ENCODE results near the gene EIF3J.
"Not testable (repeated sequence)": the region's sequence is repeated elsewhere in the genome, so short reads cannot be mapped to it uniquely, and the experiment has no call there.

EIF3J gene

GRCh38 chr15:44529864-44530604, 6.9 kb upstream of the EIF3J start:
- no peak for TF ChIP-seq CTCF (IDR thresholded peaks at IDR 0.05; ENCODE audit: control insufficient read depth, insufficient read depth, low read depth, low read length, missing control alignments)
- DNase-seq (ENCODE audit: low read depth) = no peak
- H3K4me3 ChIP-seq (ENCODE audit: control insufficient read depth, low read depth, low read length) = no peak overlapping the region

- no peak for DNase-seq (ENCODE audit: low read depth)
- H3K4me3 ChIP-seq (ENCODE audit: control insufficient read depth, low read depth, low read length) = no peak overlapping the region
- no peak for TF ChIP-seq CTCF (IDR thresholded peaks at IDR 0.05; ENCODE audit: control insufficient read depth, insufficient read depth, low read depth, low read length, missing control alignments)
Measured at GRCh38 chr15:44530653-44531052, 6.3 kb upstream of the EIF3J start.

DNA sequence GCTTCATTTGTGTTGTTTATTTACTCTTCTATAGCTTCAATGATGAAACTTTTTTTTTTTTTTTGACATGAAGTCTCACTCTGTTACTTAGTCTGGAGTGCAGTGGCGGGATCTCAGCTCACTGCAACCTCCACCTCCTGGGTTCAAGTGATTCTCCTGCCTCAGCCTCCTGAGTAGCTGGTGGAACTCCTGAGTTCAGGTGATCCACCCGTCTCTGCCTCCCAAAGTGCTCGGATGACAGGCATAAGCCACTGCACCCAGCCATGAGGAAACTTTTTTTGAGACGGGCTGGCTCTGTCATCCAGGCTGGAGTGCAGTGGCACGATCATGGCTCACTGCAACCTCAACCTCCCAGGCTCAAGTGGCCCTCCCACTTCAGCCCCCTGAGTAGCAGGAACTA, 4.7 kb upstream of the EIF3J start:
- H3K4me3 ChIP-seq (ENCODE audit: control insufficient read depth, low read depth, low read length); DNase-seq (ENCODE audit: low read depth): not testable (repeated sequence)

- TF ChIP-seq CTCF (IDR thresholded peaks at IDR 0.05; ENCODE audit: control insufficient read depth, insufficient read depth, low read depth, low read length, missing control alignments) = no peak
- DNase-seq (ENCODE audit: low read depth) = no peak
Measured at GRCh38 chr15:44532689-44533088, 4.3 kb upstream of the EIF3J start.

DNA sequence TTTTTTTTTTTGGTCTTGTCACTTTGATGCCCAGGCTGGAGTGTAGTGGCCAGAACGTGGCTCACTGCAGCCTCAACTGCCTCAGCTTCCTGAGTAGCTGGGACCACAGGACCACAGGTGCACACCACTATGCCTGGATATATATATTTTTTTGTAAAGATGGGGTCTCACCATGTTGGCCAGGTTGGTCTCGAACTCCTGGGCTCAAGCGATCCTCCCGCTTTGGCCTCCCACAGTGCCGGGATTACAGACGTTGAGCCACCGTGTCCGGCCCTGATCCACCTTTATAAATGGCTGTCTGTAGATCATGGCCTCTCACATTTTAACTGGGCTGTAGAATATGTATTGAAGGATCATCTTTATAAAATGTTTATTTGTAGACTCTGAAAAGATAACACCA, 1.9 kb upstream of the EIF3J start:
- H3K4me3 ChIP-seq (ENCODE audit: control insufficient read depth, low read depth, low read length) = no peak overlapping the region
- TF ChIP-seq CTCF (IDR thresholded peaks at IDR 0.05; ENCODE audit: control insufficient read depth, insufficient read depth, low read depth, low read length, missing control alignments) = no peak
- DNase-seq (ENCODE audit: low read depth) = no peak

More at GRCh38 chr15:44532689-44533088, 4.3 kb upstream of the EIF3J start:
- no peak overlapping the region for H3K4me3 ChIP-seq (ENCODE audit: control insufficient read depth, low read depth, low read length)

DNA sequence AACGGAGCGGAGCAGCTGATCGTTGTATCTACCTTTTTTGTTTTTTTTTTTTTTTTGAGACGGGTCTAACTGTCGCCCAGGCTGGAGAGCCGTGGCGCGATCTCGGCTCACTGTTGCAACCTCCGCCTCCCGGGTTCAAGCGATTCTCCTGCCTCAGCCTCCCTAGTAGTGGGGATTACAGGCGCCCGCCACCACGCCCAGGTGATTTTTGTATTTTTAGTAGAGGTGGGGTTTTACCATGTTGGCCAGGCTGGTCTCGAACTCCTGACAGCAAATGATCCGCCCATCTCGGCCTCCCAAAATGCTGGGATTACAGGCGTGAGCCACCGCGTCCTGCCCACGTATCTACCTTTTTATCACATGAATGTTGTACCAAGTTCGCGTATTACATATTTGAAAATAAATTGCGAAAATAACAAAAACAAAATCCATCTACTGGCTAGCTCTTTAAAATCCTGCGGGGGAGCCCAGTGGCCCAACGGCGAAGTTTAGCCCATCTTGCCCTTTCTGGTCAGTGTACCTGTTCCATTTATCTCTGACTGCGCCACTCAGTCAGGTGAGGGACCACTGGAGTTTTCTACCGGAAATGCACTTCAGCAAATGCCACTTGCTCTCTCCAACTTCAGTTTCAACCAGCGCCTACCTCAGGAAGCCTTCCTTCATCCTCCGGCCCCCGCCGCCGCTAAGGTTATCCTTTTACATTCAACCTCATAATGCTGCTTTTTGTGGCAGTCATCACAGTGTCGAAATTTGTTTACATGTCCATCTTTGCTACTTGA, 1.2 kb upstream of the EIF3J start:
- peak overlapping the region; percentile 84 for H3K4me3 ChIP-seq (ENCODE audit: control insufficient read depth, low read depth, low read length)
- DNase-seq (ENCODE audit: low read depth) = no peak
- no peak for TF ChIP-seq CTCF (IDR thresholded peaks at IDR 0.05; ENCODE audit: control insufficient read depth, insufficient read depth, low read depth, low read length, missing control alignments)

GRCh38 chr15:44536302-44536961, 515 bp upstream of the EIF3J start:
- H3K4me3 ChIP-seq (ENCODE audit: control insufficient read depth, low read depth, low read length) = peak overlapping the region; percentile 84
- TF ChIP-seq CTCF (IDR thresholded peaks at IDR 0.05; ENCODE audit: control insufficient read depth, insufficient read depth, low read depth, low read length, missing control alignments) = peak; percentile 60
- DNase-seq (ENCODE audit: low read depth) = peak; percentile 64
